Measurements from ENCODE around the gene TGFBR2.

The TGFBR2 gene

GRCh38 chr3:30637310-30638219 is 31.2 kb downstream of the TGFBR2 start:
- DNase-seq (ENCODE audit: low read depth, low spot score), result no peak

GRCh38 chr3:30638685-30639412 is 32.4 kb downstream of the TGFBR2 start:
- no peak for DNase-seq (ENCODE audit: low read depth, low spot score)

GRCh38 chr3:30639937-30640336 is 33.5 kb downstream of the TGFBR2 start:
- DNase-seq (ENCODE audit: low read depth, low spot score), result no peak

- DNase-seq (ENCODE audit: low read depth, low spot score), result no peak
Observed at GRCh38 chr3:30640851-30641250, 34.5 kb downstream of the TGFBR2 start.

GRCh38 chr3:30641416-30642251 is 35.2 kb downstream of the TGFBR2 start:
- DNase-seq (ENCODE audit: low read depth, low spot score), result no peak

GRCh38 chr3:30642849-30643361 is 36.5 kb downstream of the TGFBR2 start:
- no peak for DNase-seq (ENCODE audit: low read depth, low spot score)

- DNase-seq (ENCODE audit: low read depth, low spot score), result no peak
Observed at GRCh38 chr3:30643763-30644462, 37.5 kb downstream of the TGFBR2 start.

GRCh38 chr3:30644615-30645014 is 38.2 kb downstream of the TGFBR2 start:
- DNase-seq (ENCODE audit: low read depth, low spot score), result no peak

- no peak for DNase-seq (ENCODE audit: low read depth, low spot score)
Observed at GRCh38 chr3:30645077-30645476, 38.7 kb downstream of the TGFBR2 start.

GRCh38 chr3:30646181-30646876 is 39.9 kb downstream of the TGFBR2 start:
- DNase-seq (ENCODE audit: low read depth, low spot score), result no peak

GRCh38 chr3:30646961-30647752 is 40.8 kb downstream of the TGFBR2 start:
- no peak for DNase-seq (ENCODE audit: low read depth, low spot score)

GRCh38 chr3:30648670-30649357 is 42.4 kb downstream of the TGFBR2 start:
- DNase-seq (ENCODE audit: low read depth, low spot score), result no peak

- DNase-seq (ENCODE audit: low read depth, low spot score), result no peak
Observed at GRCh38 chr3:30649572-30650318, 43.3 kb downstream of the TGFBR2 start.

GRCh38 chr3:30650348-30650995 is 44.1 kb downstream of the TGFBR2 start:
- DNase-seq (ENCODE audit: low read depth, low spot score), result no peak

GRCh38 chr3:30654269-30654668 is 47.9 kb downstream of the TGFBR2 start:
- DNase-seq (ENCODE audit: low read depth, low spot score), result no peak

GRCh38 chr3:30655187-30655812 is 48.9 kb downstream of the TGFBR2 start:
- DNase-seq (ENCODE audit: low read depth, low spot score), result no peak

GRCh38 chr3:30656624-30657141 is 50.3 kb downstream of the TGFBR2 start:
- DNase-seq (ENCODE audit: low read depth, low spot score), result no peak
